Duodenal mucosa (tissue), 2 donors: ENCODE results near the gene FBXL3.
"Not testable (repeated sequence)": the region's sequence is repeated elsewhere in the genome, so short reads cannot be mapped to it uniquely, and the experiment has no call there.

Source experiments
- H3K27ac ChIP-seq: one replicate; pipeline ENCODE4 v1.7.0; 2013; ENCODE audit warnings: low read depth, low read length
- H3K27me3 ChIP-seq, 2 donors: one replicate each; pipeline ENCODE4 v1.7.0; 2013; ENCODE audit warnings: low read length in 2 of 2, control low read depth in 1 of 2; ENCODE audit not compliant: insufficient read depth in 2 of 2, control insufficient read depth in 1 of 2
- H3K36me3 ChIP-seq, 2 donors: one replicate each; pipeline ENCODE4 v1.7.0; 2013; ENCODE audit warnings: low read length in 2 of 2, control low read depth in 1 of 2; ENCODE audit not compliant: insufficient read depth in 2 of 2, control insufficient read depth in 1 of 2
- H3K4me1 ChIP-seq, 2 donors: one replicate each; pipeline ENCODE4 v1.7.0; 2013; ENCODE audit warnings: low read length in 2 of 2, control low read depth in 1 of 2; ENCODE audit not compliant: insufficient read depth in 2 of 2, control insufficient read depth in 1 of 2
- H3K4me3 ChIP-seq, 2 donors: one replicate each; pipeline ENCODE4 v1.7.0; 2013; ENCODE audit warnings: low read length in 2 of 2, low read depth in 1 of 2
- H3K9ac ChIP-seq, 2 donors: one replicate each; pipeline ENCODE4 v1.7.0; 2013; ENCODE audit warnings: low read length in 2 of 2, low read depth in 1 of 2
- H3K9me3 ChIP-seq, 2 donors: one replicate each; pipeline ENCODE4 v1.7.0; 2013; ENCODE audit warnings: low read length in 2 of 2, control low read depth in 1 of 2; ENCODE audit not compliant: control insufficient read depth in 1 of 2

The FBXL3 gene

DNA sequence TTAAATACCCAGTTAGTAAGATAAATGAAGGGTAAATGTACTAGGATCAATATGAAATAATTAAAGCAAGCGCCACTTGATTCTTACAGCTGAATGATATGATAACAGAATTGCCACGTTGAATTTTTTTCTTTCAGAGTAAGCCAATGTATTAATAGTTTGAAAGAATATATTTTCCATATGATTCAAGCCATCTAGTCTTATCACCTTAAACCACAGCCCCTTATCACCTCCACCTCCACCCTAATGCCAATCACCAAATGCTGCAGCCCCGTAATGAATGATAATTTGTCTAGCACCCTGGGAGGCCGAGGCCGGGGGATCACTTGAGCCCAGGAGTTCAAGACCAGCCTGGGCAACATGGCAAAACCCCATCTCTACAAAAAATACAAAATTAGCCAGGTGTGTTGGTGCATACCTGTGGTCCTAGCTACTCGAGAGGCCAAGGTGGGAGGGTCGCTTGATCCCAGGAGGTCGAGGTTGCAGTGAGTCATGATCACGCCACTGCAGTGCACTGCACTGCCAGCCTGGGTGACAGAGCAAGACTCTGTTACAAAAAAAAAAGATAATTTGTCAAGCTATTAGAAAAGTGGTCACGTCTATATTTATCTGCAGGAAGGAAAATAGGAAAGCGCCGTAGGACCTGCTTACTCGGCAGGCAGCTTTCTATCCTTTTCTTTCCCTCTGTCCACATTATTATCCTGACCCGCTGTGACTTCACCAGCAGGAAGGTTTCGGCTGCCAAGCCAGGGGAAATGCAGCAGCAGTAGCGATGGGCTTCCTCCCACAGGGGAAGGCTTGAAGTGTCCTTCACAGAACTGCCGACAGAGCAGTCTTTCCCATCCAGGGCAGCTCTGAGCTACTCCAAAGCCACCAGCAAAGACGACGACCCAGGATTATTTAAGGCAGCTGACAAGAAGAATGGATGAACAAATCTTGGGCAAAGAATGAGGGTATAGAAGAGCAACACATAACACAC, 54.8 kb downstream of the FBXL3 start:
- Histone ChIP-seq H3K27me3 (peaks cover 0 to 9% of the 10 kb centered on the region in 2 donors), H3K4me3 (no peak overlapping the region), H3K9ac (no peak overlapping the region), H3K27ac (no peak overlapping the region), H3K4me1 (no peaks in the 10 kb centered on the region), H3K9me3 (no peaks in the 10 kb centered on the region), H3K36me3 (no peaks in the 10 kb centered on the region)

DNA sequence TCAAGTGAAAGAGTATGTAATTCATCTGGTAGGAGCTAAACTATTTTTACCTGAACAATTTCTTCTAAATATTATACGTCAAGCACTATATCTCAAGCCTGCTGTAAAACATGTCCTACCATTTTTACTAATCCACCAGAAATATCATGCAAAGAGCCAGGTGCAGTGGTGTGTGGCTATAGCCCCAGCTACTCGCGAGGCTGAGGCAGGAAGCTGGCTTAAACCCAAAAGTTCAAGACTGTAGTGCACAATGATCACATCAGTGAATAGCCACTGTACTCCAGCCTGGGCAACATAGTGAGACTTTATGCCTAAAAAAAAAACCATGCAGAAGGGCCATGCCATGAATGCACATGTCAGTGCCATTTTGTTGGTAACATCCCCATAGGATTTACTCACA, 55.7 kb downstream of the FBXL3 start:
- peaks cover 0 to 5% of the 10 kb centered on the region in 2 donors for H3K27me3 ChIP-seq
- no peaks in the 10 kb centered on the region for H3K4me1 ChIP-seq
- H3K9me3 ChIP-seq, result no peaks in the 10 kb centered on the region
- H3K27ac ChIP-seq, result no peak overlapping the region
- no peaks in the 10 kb centered on the region for H3K36me3 ChIP-seq
- no peak overlapping the region for H3K4me3 ChIP-seq
- no peak overlapping the region for H3K9ac ChIP-seq

DNA sequence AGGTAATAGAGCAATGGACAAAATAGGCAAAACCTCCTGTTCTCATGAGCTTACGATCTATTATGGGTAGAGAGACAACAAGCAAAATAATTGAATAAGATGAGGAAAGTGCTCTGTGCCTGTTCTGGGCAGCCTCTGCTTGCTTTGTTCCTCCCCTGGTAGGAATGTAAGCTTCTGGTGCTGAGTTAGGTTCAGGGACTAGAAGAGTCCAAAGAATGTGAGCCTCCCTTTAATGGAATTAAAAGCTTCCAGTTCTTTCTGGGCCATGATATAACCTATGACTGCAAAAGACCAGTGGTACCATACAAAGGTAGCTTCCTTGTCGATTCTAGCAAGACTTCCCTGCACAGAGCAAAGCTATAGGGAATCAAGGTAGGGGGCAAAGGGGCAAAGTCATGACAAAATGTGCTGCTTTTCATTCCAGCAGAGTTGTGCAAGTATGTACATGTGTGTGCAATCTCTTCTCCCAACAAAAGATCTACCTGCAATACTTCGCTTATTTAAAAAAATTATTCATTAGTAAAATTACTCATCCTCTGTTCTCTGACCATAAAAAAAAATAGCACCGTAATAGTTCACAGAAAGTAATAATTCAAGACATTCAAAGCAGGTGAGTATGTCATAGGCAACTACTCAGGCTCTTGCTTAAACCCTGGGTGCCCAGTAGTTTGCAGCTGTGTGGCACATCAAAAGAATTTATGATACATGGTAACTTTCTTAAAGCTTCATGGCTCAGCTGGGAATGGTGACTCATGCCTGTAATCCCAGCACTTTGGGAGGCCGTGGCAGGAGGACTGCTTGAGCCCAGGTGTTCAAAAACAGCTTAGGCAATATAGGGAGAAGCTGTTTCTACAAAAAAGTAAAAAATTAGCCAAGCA, 57.2 kb downstream of the FBXL3 start:
- Histone ChIP-seq H3K27me3 (no peaks in the 10 kb centered on the region), H3K4me3 (no peak overlapping the region), H3K36me3 (no peaks in the 10 kb centered on the region)

GRCh38 chr13:76968041-76968440, 58.9 kb downstream of the FBXL3 start:
- Histone ChIP-seq H3K4me3 (no peak overlapping the region), H3K9me3 (no peaks in the 10 kb centered on the region), H3K27ac (no peak overlapping the region), H3K4me1 (no peaks in the 10 kb centered on the region), H3K9ac (no peak overlapping the region), H3K36me3 (no peaks in the 10 kb centered on the region), H3K27me3 (no peaks in the 10 kb centered on the region)

More for the DNA sequence above, 57.2 kb downstream of the FBXL3 start:
- H3K9me3 ChIP-seq, result no peaks in the 10 kb centered on the region
- H3K4me1 ChIP-seq, result no peaks in the 10 kb centered on the region
- H3K9ac ChIP-seq, result no peak overlapping the region
- H3K27ac ChIP-seq, result no peak overlapping the region

DNA sequence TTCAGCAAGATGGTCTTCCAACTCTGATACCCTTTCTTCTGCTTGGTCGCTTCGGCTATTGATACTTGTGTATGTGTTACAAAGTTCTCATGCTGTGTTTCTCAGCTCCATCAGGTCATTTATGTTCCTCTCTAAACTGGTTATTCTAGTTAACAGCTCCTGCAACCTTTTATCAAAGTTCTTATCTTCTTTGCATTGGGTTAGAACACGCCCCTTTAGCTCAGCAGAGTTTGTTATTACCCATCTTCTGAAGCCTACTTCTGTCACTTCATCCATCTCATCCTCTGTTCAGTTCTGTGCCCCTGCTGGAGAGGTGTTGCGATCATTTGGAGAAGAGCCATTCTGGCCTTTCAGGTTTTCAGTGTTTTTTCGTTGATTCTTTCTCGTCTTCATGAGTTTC, 59.9 kb downstream of the FBXL3 start:
- Histone ChIP-seq H3K4me1 (no peaks in the 10 kb centered on the region), H3K9ac (no peak overlapping the region), H3K27ac (no peak overlapping the region), H3K4me3 (no peak overlapping the region), H3K9me3 (no peaks in the 10 kb centered on the region), H3K36me3 (no peaks in the 10 kb centered on the region), H3K27me3 (no peaks in the 10 kb centered on the region)

DNA sequence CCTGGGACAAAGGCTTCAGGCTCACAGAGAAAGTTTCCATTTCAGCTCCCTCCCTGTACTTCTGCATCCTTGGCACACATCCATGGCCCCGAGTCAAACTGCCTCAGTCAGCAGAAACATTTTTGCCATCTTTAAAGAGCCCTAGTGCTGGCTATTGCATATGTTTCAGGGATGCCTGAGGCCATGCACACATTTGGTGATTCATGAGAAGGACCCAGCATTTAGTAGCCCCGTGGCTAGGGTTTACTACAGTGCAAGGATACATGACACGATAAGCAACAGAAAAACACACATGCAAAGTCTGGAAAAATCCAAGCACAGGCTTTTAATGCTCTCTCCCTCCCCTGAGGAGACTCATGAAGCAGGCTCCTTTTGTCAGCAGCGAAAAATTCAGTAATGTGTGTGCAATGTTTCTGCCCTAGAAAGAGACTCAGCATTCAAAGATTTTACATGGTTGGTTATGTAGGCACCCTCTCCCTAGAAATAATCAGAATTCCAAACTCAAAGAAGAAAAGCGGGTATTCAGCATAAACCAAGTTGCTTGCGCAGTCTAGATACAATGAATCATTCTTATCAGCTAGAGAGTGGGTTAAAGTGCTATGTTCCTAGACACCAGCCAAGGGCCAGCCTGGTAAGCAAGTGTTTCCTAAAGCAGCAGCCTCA, 61.1 kb downstream of the FBXL3 start:
- no peak overlapping the region for H3K4me3 ChIP-seq
- no peak overlapping the region for H3K27ac ChIP-seq
- no peaks in the 10 kb centered on the region for H3K27me3 ChIP-seq
- no peaks in the 10 kb centered on the region for H3K4me1 ChIP-seq
- peaks cover 0 to 1% of the 10 kb centered on the region in 2 donors for H3K9me3 ChIP-seq
- H3K9ac ChIP-seq, result no peak overlapping the region
- H3K36me3 ChIP-seq, result no peaks in the 10 kb centered on the region

DNA sequence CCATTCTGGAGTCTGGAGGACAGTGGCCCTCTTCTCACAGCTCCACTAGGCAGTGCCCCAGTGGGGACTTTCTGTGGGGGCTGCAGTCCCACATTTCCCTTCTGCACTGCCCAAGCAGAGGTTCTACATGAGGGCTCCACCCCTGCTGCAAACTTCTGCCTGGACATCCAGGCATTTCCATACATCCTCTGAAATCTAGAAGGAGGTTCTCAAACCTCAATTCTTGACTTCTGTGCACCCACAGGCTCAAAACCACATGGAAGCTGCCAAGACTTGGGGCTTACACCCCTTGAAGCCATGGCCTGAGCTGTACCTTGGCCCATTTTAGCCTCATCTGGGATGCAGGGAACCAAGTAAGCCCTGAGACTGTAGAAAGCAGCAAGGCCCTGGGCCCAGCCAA, 67.2 kb downstream of the FBXL3 start:
- H3K36me3 ChIP-seq, H3K4me1 ChIP-seq, H3K27me3 ChIP-seq, H3K27ac ChIP-seq, H3K9ac ChIP-seq, H3K4me3 ChIP-seq: not testable (repeated sequence)
- H3K9me3 ChIP-seq, result peaks cover 9 to 11% of the 10 kb centered on the region in 2 donors

DNA sequence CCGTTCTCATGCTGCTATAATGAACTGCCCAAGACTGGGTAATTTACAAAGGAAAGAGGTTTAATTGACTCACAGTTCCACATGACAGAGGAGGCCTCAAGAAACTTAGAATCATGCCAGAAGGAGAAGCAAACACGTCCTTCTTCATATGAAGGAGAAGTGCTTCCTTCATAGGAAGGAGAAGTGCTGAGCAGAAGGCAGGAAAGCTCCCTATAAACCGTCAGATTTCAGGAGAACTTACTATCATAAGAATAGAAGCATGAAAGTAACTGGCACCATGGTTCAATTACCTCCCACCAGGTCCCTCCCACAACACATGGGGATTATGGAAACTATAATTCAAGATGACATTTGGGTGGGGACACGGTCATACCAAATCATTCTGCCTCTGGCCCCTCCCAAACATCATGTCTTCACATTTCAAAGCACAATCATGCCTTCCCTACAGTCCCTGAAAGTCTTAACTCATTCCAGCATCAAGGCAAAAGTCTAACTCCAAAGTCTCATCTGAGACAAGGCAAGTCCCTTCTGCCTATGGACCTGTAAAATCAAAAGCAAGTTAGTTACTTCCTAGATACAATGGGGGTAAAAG, 68.0 kb downstream of the FBXL3 start:
- Histone ChIP-seq H3K9ac (no peak overlapping the region), H3K36me3 (no peaks in the 10 kb centered on the region), H3K27ac (no peak overlapping the region), H3K4me1 (no peaks in the 10 kb centered on the region), H3K9me3 (peaks cover 9 to 11% of the 10 kb centered on the region in 2 donors), H3K27me3 (no peaks in the 10 kb centered on the region), H3K4me3 (no peak overlapping the region)

DNA sequence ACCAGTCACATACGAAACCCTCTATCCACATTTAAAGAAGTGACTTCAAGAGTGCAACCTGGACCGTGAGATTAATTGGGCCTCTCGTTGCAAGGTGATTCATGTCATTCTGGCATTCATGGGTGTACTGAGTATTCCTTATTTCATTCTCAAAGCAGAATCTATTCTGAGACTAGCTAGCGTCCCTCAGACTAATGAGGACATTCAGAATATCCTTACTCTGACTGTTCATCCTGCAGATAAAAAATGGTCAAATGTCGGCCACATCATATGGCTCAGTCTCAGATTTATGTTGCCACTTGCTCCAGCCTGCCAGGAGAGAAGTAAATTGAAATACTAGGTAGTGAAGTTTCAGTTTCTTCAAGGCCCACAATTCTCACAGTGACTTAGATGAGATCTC, 71.3 kb downstream of the FBXL3 start:
- Histone ChIP-seq H3K27ac (no peak overlapping the region), H3K4me1 (no peaks in the 10 kb centered on the region), H3K9ac (no peak overlapping the region), H3K36me3 (no peaks in the 10 kb centered on the region), H3K27me3 (peaks cover 0 to 4% of the 10 kb centered on the region in 2 donors), H3K4me3 (no peak overlapping the region), H3K9me3 (peaks cover 7 to 8% of the 10 kb centered on the region in 2 donors)
